SIG-M5 treated with dmso at 0.1 percent for 504 hours (cell line): Measurements from ENCODE around the gene GAD2.
A peak's percentile ranks its signal among the peaks of the same experiment; 100 is the strongest.
"Not testable (repeated sequence)": the region's sequence is repeated elsewhere in the genome, so short reads cannot be mapped to it uniquely, and the experiment has no call there.

ENCODE experiments used
- DNase-seq: peaks from one replicate; lab custom pipeline; 2025; ENCODE audit not compliant: unreplicated experiment; lab: John Stamatoyannopoulos, UW

The GAD2 gene

GRCh38 chr10:26311383-26311940 is 94.9 kb downstream of the GAD2 start:
- DNase-seq = no peak

- no peak for DNase-seq
Observed at GRCh38 chr10:26314265-26315013, 97.9 kb downstream of the GAD2 start.

- DNase-seq = no peak
Observed at GRCh38 chr10:26318672-26319071, 102.1 kb downstream of the GAD2 start.

- peak; percentile 6 for DNase-seq
Observed at GRCh38 chr10:26323219-26323618, 106.6 kb downstream of the GAD2 start.

GRCh38 chr10:26326851-26327250 is 110.3 kb downstream of the GAD2 start:
- peak; percentile 10 for DNase-seq

GRCh38 chr10:26327811-26328210 is 111.2 kb downstream of the GAD2 start:
- DNase-seq = no peak

- no peak for DNase-seq
Observed at GRCh38 chr10:26331371-26331770, 114.8 kb downstream of the GAD2 start.

GRCh38 chr10:26334232-26334931 is 117.8 kb downstream of the GAD2 start:
- no peak for DNase-seq

GRCh38 chr10:26334932-26335573 is 118.5 kb downstream of the GAD2 start:
- DNase-seq = peak; percentile 79

GRCh38 chr10:26335574-26336093 is 119.1 kb downstream of the GAD2 start:
- no peak for DNase-seq

- DNase-seq = peak; percentile 58
Observed at GRCh38 chr10:26336979-26337378, 120.4 kb downstream of the GAD2 start.

GRCh38 chr10:26341701-26342100 is 125.1 kb downstream of the GAD2 start:
- no peak for DNase-seq

GRCh38 chr10:26348821-26349417 is 132.3 kb downstream of the GAD2 start:
- not testable (repeated sequence) for DNase-seq
